ENCODE data around the gene EFCAB6.

EFCAB6 gene

GRCh38 chr22:43481568-43482317 is 330.4 kb downstream of the EFCAB6 start:
- no peak for DNase-seq (ENCODE audit: low read depth)

GRCh38 chr22:43479962-43480361 is 332.1 kb downstream of the EFCAB6 start:
- no peak for DNase-seq (ENCODE audit: low read depth)

- DNase-seq (ENCODE audit: low read depth): no peak
These were observed 332.7 kb downstream of the EFCAB6 start for GRCh38 chr22:43479301-43479950.

Data from EH (cell line).